ENCODE results near the gene GALP.
"Not testable (repeated sequence)": the region's sequence is repeated elsewhere in the genome, so short reads cannot be mapped to it uniquely, and the experiment has no call there.

Gene GALP

DNA sequence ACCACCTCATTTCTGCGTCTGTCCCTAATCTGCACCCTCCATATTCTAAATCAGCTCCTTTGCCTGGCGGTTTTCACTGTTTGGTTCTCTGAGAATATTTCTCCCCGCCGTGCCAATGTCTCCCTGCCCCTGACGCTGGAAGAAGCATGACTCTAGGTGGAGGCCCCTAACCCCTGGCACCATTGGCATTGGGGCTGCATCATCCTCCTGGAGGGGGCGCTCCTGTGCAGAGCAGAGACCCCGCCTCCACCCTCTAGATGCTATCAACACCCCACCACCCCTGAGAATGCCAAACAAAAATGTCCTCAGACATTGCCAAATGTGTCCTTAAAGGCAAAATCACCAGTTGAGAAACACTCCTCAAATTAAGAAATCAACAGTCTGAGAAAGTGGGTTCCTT, 15.3 kb downstream of the GALP start:
- DNase-seq (ENCODE audit: low read depth in 2 of 2): no peak

DNA sequence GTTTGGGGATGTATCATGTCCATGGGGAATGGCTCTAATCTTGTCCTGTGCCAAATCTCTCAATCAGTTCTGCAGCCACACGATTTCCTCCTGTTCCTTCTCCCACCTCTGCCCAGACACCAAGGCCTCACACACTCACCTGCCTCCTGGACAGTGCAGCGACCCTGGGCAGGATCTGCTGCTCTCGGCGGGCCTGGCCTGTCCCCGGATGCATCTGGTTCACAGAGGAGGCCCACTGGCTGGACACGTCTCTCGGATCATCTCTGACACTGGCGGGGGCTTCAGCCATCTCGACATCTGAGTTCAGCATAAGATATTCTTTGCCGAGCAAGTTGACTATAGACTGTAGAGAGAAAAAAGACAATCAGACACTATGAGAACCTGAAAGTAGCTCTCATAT, 15.9 kb downstream of the GALP start:
- DNase-seq (ENCODE audit: low read depth in 2 of 2): no peak

GRCh38 chr19:56193981-56194640, 18.3 kb downstream of the GALP start:
- DNase-seq (ENCODE audit: low read depth in 2 of 2): no peak

DNA sequence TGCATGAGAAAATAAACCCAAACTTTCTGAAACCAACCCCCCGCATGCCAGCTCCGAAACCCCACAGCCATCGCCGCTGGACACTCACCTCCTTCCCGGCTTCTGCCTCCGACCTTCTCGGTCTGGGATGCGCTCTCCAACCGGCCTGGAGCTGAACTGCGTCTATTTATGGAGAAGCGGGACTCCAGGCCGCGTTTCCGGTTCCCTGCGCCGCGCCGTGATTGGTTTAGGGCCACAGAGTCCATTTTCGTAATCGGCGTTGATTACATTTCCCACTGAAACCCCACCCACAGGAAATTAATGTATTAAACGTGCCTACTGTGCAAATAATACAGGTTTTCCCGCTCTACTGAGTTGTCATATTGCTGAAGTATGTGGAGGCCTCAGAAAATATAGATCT, 21.8 kb downstream of the GALP start, which contains the start of gene ZSCAN5B:
Gene ZSCAN5B (minus strand): TSS at position 138 of the 400 bp plus-strand sequence. CDS start 4,731 bp downstream, outside the sequence.
- not testable (repeated sequence) for DNase-seq (ENCODE audit: low read depth in 2 of 2)

DNA sequence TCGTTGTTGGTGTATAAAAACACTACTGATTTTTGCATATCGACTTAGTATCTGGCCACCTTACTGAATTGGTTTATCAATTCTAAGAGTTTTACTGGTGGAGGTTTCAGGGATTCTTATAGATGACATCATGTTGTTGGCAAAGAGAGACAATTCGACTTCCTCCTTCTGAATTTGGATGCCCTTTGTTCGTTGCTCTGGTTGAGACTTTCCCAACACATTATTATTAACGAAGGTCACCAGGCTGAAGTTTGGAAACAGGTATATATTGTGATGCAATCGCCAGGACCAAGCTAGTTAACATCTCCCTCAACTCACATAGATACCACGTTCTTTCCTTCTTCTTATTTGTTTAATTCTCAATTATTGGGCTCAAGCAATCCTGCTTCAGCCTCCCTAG, 23.9 kb downstream of the GALP start:
- DNase-seq (ENCODE audit: low read depth in 2 of 2): no peak

DNA sequence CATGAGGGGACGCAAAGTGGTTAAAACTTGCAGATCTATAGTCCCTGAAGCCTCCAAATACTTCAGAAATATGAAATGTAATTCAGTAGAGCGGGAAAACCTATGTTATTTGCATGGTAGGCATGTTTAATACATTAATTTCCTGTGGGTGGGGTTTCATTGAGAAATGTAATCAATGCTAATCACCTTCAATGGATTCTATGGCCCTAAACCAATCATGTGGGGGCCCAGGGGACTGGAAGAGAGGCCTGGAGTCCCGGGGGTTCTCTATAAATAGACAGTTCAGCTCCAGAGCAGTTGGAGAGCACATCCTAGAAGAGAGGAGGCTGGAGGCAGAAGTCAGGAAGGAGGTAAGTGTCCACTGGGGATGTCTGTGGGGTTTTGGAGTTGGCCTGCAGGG, 26.2 kb downstream of the GALP start, which contains the start of gene ZSCAN5C:
Gene ZSCAN5C (plus strand): TSS at position 301 of the 400 bp plus-strand sequence. CDS start 3,641 bp downstream, outside the sequence.
- DNase-seq (ENCODE audit: low read depth in 2 of 2): no peak

GRCh38 chr19:56207581-56207980, 31.8 kb downstream of the GALP start:
- not testable (repeated sequence) for DNase-seq (ENCODE audit: low read depth in 2 of 2)

- no peak for DNase-seq (ENCODE audit: low read depth in 2 of 2)
Observed at GRCh38 chr19:56209091-56209490, 33.3 kb downstream of the GALP start.

DNA sequence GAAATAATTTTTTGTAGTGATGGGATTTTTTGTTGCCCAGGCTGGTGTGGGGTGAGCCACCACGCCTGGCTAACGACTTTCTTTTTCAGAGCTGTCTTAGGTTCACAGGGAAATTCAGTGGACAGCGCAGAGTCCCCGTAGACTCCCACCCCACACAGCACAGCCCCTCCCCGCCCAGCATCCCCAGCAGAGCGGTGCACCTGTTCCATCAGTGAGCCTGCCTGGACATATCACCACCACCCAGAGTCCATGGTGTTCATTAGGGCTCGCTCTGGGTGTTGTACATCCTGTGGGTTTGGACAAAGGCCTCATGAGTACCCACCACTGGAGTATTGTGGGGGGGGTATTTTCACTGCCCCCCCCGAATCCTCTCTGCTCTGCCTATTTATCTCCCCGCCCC, 34.2 kb downstream of the GALP start:
- not testable (repeated sequence) for DNase-seq (ENCODE audit: low read depth in 2 of 2)

GRCh38 chr19:56211718-56212117, 35.9 kb downstream of the GALP start:
- DNase-seq (ENCODE audit: low read depth in 2 of 2): no peak

GRCh38 chr19:56217039-56217949, 41.5 kb downstream of the GALP start:
- DNase-seq (ENCODE audit: low read depth in 2 of 2): no peak

GRCh38 chr19:56218961-56219360, 43.2 kb downstream of the GALP start:
- DNase-seq (ENCODE audit: low read depth in 2 of 2): no peak

GRCh38 chr19:56221442-56221841, 45.6 kb downstream of the GALP start:
- DNase-seq (ENCODE audit: low read depth in 2 of 2): not testable (repeated sequence)

- no peak for DNase-seq (ENCODE audit: low read depth in 2 of 2)
Observed at GRCh38 chr19:56221851-56222250, 46.0 kb downstream of the GALP start.

- DNase-seq (ENCODE audit: low read depth in 2 of 2): no peak
Observed at GRCh38 chr19:56222901-56223300, 47.1 kb downstream of the GALP start.

DNA sequence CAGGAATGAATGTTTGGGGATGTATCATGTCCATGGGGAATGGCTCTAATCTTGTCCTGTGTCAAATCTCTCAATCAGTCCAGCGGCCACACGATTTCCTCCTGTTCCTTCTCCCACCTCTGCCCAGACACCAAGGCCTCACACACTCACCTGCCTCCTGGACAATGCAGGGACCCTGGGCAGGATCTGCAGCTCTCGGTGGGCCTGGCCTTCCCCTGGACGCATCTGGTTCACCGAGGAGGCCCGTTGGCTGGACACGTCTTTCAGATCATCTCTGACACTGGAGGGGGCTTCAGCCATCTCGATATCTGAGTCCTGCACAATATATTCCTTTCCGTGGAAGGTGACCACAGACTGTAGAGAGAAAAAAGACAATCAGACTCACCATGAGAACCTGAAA, 47.7 kb downstream of the GALP start:
- DNase-seq (ENCODE audit: low read depth in 2 of 2): no peak
